Measurements from ENCODE around the gene CLEC10A. TPM values are rescaled to one million over a fixed set of nuclear protein-coding genes. Genes with fewer than 3 reads are reported as not detected.

Gene CLEC10A
- polyA plus RNA-seq, 3 donors, result 22.7 to 69.4 (median 61.9) TPM

GRCh38 chr17:7098802-7099459 lies 18.9 kb upstream of the CLEC10A start:
- Histone ChIP-seq H4K20me1 (ENCODE audit: insufficient read depth, low read length) (no peaks in the 10 kb centered on the region), H3K9ac (ENCODE audit: insufficient read depth, low read length, poor library complexity, severe bottlenecking) (peak overlapping the region; percentile 8), H3K27ac (ENCODE audit: low read depth in 1 of 2, low read length in 2 of 2) (peak overlapping the region; percentile 65 to 78), H3K79me2 (ENCODE audit: insufficient read depth, low read length) (no peaks in the 10 kb centered on the region), H3K4me3 (replicated peaks in 1 of 3; ENCODE audit: low read depth in 2 of 3, low read length in 3 of 3) (peak overlapping the region in 1 of 3 experiments; percentile 47), H2AFZ (ENCODE audit: insufficient read depth, low read depth, low read length, poor library complexity, severe bottlenecking) (no peak overlapping the region), H3K27me3 (ENCODE audit: control insufficient read depth in 2 of 2, insufficient read depth in 2 of 2, low read length in 2 of 2) (no peaks in the 10 kb centered on the region), H3K36me3 (replicated peaks in 1 of 2; ENCODE audit: control insufficient read depth in 1 of 2, insufficient read depth in 2 of 2, low read length in 2 of 2) (peaks cover 17 to 26% of the 10 kb centered on the region in 2 donors), H3K4me1 (ENCODE audit: control insufficient read depth in 1 of 2, insufficient read depth in 2 of 2, low read length in 2 of 2) (peaks cover 68 to 77% of the 10 kb centered on the region in 2 donors), H3K4me2 (replicated peaks; ENCODE audit: extremely low read depth, low read length, poor library complexity, severe bottlenecking) (peak overlapping the region; percentile 6), H3K9me3 (replicated peaks in 1 of 2; ENCODE audit: control insufficient read depth in 1 of 2, insufficient read depth in 1 of 2, low read length in 2 of 2) (no peaks in the 10 kb centered on the region)
- WGBS (ENCODE audit: insufficient coverage), result no CpG with 5 or more reads among the region's 13 CpGs
- no peak for TF ChIP-seq CTCF (IDR thresholded peaks at IDR 0.05)
- intact Hi-C loops (cut with micrococcal nuclease), result loop anchor here (5.0 kb wide), 2 partner anchors 37 to 47 kb away; no protein-coding TSS in a partner anchor
- Mint-ChIP-seq H3K27me3 (ENCODE audit: low read depth in 3 of 3) (peaks cover 0 to 5% (median 1%) of the 10 kb centered on the region in 3 donors), H3K4me1 (peaks cover 75% of the 10 kb centered on the region), H3K4me3 (peak overlapping the region; percentile 28 to 35), H3K36me3 (peaks cover 29 to 48% of the 10 kb centered on the region in 2 donors), H3K27ac (peak overlapping the region; percentile 73 to 94 (median 82)), H3K9me3 (peaks cover 0 to 2% (median 0%) of the 10 kb centered on the region in 7 donors)
- peak; percentile 72 to 81 (median 72) for DNase-seq

GRCh38 chr17:7097940-7098339 lies 17.9 kb upstream of the CLEC10A start:
- Mint-ChIP-seq H3K4me1 (peaks cover 82% of the 10 kb centered on the region), H3K36me3 (peaks cover 21 to 38% of the 10 kb centered on the region in 2 donors), H3K9me3 (peaks cover 0 to 2% (median 0%) of the 10 kb centered on the region in 7 donors), H3K27me3 (ENCODE audit: low read depth in 3 of 3) (peaks cover 0 to 5% (median 1%) of the 10 kb centered on the region in 3 donors), H3K4me3 (no peak overlapping the region), H3K27ac (peak overlapping the region in 6 of 7 donors; percentile 45 to 94 (median 62))
- intact Hi-C loops (cut with micrococcal nuclease), result loop anchor here (5.0 kb wide), 2 partner anchors 36 to 46 kb away; no protein-coding TSS in a partner anchor
- no peaks in the 10 kb centered on the region for H4K20me1 ChIP-seq (ENCODE audit: insufficient read depth, low read length)
- WGBS (ENCODE audit: insufficient coverage), result no CpG with 5 or more reads among the region's 5 CpGs
- no peak for DNase-seq
- peak overlapping the region in 1 of 2 donors; percentile 78 for H3K27ac ChIP-seq (ENCODE audit: low read depth in 1 of 2, low read length in 2 of 2)
- TF ChIP-seq CTCF (IDR thresholded peaks at IDR 0.05), result no peak
- no peak overlapping the region for H3K9ac ChIP-seq (ENCODE audit: insufficient read depth, low read length, poor library complexity, severe bottlenecking)
- no peak overlapping the region for H2AFZ ChIP-seq (ENCODE audit: insufficient read depth, low read depth, low read length, poor library complexity, severe bottlenecking)
- H3K4me2 ChIP-seq (replicated peaks; ENCODE audit: extremely low read depth, low read length, poor library complexity, severe bottlenecking), result no peak overlapping the region
- no peaks in the 10 kb centered on the region for H3K27me3 ChIP-seq (ENCODE audit: control insufficient read depth in 2 of 2, insufficient read depth in 2 of 2, low read length in 2 of 2)
- peaks cover 10 to 19% of the 10 kb centered on the region in 2 donors for H3K36me3 ChIP-seq (replicated peaks in 1 of 2; ENCODE audit: control insufficient read depth in 1 of 2, insufficient read depth in 2 of 2, low read length in 2 of 2)
- H3K9me3 ChIP-seq (replicated peaks in 1 of 2; ENCODE audit: control insufficient read depth in 1 of 2, insufficient read depth in 1 of 2, low read length in 2 of 2), result no peaks in the 10 kb centered on the region
- no peaks in the 10 kb centered on the region for H3K79me2 ChIP-seq (ENCODE audit: insufficient read depth, low read length)
- H3K4me3 ChIP-seq (replicated peaks in 1 of 3; ENCODE audit: low read depth in 2 of 3, low read length in 3 of 3), result no peak overlapping the region
- H3K4me1 ChIP-seq (ENCODE audit: control insufficient read depth in 1 of 2, insufficient read depth in 2 of 2, low read length in 2 of 2), result peaks cover 78 to 87% of the 10 kb centered on the region in 2 donors
